Measurements from ENCODE around the gene SPRYD4. TPM values are rescaled to one million over a fixed set of nuclear protein-coding genes. Genes with fewer than 3 reads are reported as not detected.
"Not testable (repeated sequence)": the region's sequence is repeated elsewhere in the genome, so short reads cannot be mapped to it uniquely, and the experiment has no call there.

The SPRYD4 gene
- 1.3 TPM for polyA plus RNA-seq

DNA sequence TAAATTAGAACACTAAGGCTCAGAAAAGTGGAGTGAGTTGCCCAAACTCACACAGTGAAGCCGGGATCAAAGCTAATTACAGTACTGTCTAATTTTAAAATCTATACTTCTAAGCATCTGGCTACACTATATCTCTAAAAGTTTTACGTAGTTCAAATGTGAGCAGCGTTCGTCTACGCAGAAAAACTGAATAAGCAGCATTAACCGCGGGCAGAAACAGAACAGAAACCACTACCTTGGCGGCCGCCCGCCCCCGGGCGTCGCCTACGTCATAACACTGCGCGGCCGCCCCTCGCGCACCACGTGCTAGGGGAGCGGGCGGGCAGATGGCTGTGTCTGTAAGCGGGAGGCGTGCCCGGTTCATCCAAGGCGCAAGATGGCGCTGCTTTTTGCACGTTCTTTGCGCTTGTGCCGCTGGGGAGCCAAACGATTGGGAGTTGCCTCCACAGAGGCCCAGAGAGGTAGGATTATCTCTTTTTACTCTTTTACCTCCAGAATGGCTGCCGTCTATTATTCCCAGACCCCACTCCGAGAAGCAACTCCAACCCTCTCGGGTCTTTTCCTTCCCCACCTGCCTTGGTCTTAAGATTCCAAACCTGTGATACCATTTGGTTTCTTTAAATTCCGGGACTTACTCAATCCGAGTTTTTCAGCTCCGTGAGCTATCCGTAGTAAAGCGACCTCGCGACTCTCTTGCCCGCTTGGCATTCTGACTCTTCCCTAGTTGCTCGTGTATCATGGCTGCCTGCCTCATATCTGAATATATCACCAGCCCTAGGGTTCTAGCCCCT is at the start of gene SPRYD4:
TSS of gene SPRYD4 (plus strand) at position 363 of the 791 bp plus-strand sequence. CDS start at position 377, 14 bp downstream.
- no peaks in the 10 kb centered on the region for H3K36me3 Mint-ChIP-seq
- H3K9me3 Mint-ChIP-seq, result no peaks in the 10 kb centered on the region
- peak within 1 kb of the TSS; percentile 96 to 99 (median 98) for H3K4me3 Mint-ChIP-seq
- H3K27me3 Mint-ChIP-seq, result no peaks in the 10 kb centered on the region
- H3K27ac Mint-ChIP-seq, result peak within 1 kb of the TSS; percentile 90 to 98 (median 96)
- H3K4me1 Mint-ChIP-seq, result peaks cover 13 to 25% (median 23%) of the 10 kb centered on the region in 3 donors

DNA sequence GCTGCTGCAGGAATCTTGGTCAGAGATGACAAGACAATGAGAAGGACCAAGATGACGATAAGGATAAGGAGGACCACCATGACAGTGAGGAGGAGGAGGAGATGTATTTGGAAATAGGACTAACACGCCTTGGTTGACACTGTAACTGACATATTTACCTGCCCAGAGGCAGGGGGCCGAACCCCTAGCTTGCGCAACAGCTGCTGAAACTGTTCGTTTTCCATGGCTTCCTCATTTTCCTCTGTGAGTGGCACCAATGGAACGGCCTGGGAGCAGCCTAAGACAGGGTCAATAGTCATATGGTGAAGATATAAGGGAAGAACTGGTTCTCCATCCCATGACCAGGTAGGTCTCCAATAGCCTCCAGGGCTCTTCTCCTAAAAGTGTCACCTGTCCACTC is 48.0 kb upstream of the SPRYD4 start:
- no peak overlapping the region for H3K27ac Mint-ChIP-seq
- H3K36me3 Mint-ChIP-seq, result peaks cover 17% of the 10 kb centered on the region
- H3K27me3 Mint-ChIP-seq, result no peaks in the 10 kb centered on the region
- no peaks in the 10 kb centered on the region for H3K4me1 Mint-ChIP-seq
- no peaks in the 10 kb centered on the region for H3K9me3 Mint-ChIP-seq
- no peak overlapping the region for H3K4me3 Mint-ChIP-seq

DNA sequence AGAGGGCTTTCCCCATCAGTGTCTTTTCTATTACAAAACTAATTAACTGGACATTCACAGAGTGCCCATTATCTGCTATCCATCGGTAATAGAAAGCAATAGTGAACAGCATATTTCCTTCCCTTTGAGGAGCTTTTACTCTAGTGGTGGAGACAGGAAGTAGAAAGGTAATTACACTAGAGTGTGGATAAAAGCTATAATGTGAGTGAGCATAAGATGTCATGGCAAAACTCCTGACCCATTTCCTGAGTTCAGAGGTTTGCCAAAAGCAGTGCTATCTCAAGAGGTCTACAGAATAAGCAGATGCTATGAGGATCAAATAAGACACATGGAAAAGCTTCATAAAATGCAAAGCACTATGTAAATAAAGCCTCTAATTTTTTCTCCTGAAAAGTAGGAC is 43.2 kb upstream of the SPRYD4 start:
- peaks cover 0 to 1% (median 0%) of the 10 kb centered on the region in 3 donors for H3K4me1 Mint-ChIP-seq
- no peak overlapping the region for H3K4me3 Mint-ChIP-seq
- H3K9me3 Mint-ChIP-seq, result no peaks in the 10 kb centered on the region
- no peak overlapping the region for H3K27ac Mint-ChIP-seq
- no peaks in the 10 kb centered on the region for H3K27me3 Mint-ChIP-seq
- H3K36me3 Mint-ChIP-seq, result peaks cover 15% of the 10 kb centered on the region

DNA sequence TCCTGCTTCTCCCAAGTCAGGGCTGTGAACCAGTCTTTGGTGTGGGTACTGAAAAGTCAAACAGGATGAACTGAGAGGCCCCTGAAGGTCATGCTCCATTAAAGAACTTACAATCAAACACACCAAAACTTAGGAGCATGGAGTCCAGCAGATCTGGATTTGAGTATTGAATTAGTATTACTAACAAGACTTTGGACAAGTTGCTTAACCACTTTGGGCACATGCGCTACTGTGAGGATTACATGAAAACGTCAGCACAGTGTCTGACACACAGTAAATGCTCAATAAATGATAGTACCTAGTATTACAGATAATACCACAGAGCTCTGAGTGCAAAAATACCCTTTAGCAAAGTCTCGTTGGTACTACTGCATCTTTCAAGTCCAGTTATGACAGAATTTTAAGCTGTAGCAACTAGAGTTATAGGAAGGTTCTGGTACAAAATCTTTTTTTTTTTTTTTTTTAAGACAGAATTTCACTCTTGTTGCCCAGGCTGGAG is 42.4 kb upstream of the SPRYD4 start:
- Mint-ChIP-seq H3K27ac (peak overlapping the region in 1 of 3 donors; percentile 19), H3K4me3 (no peak overlapping the region), H3K4me1 (peaks cover 0 to 1% (median 0%) of the 10 kb centered on the region in 3 donors), H3K9me3 (no peaks in the 10 kb centered on the region), H3K36me3 (peaks cover 13% of the 10 kb centered on the region), H3K27me3 (no peaks in the 10 kb centered on the region)

DNA sequence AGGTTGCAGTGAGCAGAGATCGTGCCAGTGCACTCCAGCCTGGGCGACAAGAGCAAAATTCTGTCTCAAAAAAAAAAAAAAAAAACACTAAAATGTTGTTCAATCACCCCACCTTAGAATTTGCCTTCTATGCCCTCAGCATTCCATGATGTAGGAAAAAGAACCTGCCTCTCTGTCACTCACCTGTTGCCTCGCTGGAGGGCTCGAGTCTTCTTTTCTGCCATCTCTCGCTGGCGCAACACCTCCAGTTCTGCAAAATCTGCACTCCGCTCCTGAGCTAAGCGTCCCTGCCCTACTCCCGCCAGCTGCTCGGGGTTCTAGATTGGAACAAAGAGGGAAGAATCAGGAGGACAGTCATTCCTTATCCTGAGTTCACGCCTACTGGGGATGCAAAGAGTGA is 37.1 kb upstream of the SPRYD4 start:
- Mint-ChIP-seq H3K27ac (no peak overlapping the region), H3K4me1 (peaks cover 0 to 6% (median 0%) of the 10 kb centered on the region in 3 donors), H3K9me3 (no peaks in the 10 kb centered on the region), H3K36me3 (peaks cover 10% of the 10 kb centered on the region), H3K27me3 (no peaks in the 10 kb centered on the region), H3K4me3 (peak overlapping the region in 1 of 4 donors; percentile 73)

DNA sequence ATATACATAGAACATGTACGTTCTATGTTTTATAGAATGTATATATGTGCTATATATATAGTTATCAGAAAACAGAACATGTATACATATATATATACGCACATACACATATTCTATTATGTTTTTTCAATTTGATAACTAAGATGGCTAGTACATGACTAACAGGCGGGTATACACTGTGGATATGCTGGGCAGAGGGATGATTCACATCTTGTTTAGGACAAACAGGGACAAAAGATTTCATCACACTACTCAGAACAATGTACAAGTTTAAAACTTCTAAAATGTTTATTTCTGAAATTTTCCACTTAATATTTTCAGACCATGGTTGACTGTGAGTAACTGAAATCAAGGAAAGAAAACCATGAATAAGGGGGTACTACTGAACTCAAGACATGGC is 36.5 kb upstream of the SPRYD4 start:
- Mint-ChIP-seq H3K27me3 (no peaks in the 10 kb centered on the region), H3K4me1 (peaks cover 0 to 6% (median 0%) of the 10 kb centered on the region in 3 donors), H3K27ac (no peak overlapping the region), H3K36me3 (peaks cover 10% of the 10 kb centered on the region), H3K4me3 (no peak overlapping the region), H3K9me3 (no peaks in the 10 kb centered on the region)

DNA sequence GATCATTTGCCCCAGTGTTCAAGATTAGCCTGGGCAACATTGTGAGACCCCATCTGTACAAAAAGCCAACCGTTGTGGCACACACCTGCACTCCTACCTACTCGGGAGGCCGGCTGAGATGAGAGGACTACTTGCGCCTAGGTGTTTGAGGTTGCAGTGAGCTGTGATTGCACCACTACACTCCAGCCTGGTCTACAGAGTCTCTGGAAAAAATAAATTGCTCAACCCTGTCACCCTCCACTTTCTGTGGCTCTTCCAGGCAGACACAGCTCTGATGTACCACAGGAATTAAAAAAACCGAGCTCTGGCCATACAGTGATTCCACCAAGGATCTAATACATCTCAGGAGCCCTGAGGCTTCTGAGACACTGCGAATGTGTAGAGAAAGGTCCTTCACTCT is 33.5 kb upstream of the SPRYD4 start:
- Mint-ChIP-seq H3K36me3 (peaks cover 10% of the 10 kb centered on the region), H3K4me3 (no peak overlapping the region), H3K4me1 (peaks cover 0 to 8% (median 4%) of the 10 kb centered on the region in 3 donors), H3K27me3 (no peaks in the 10 kb centered on the region), H3K9me3 (no peaks in the 10 kb centered on the region), H3K27ac (no peak overlapping the region)

DNA sequence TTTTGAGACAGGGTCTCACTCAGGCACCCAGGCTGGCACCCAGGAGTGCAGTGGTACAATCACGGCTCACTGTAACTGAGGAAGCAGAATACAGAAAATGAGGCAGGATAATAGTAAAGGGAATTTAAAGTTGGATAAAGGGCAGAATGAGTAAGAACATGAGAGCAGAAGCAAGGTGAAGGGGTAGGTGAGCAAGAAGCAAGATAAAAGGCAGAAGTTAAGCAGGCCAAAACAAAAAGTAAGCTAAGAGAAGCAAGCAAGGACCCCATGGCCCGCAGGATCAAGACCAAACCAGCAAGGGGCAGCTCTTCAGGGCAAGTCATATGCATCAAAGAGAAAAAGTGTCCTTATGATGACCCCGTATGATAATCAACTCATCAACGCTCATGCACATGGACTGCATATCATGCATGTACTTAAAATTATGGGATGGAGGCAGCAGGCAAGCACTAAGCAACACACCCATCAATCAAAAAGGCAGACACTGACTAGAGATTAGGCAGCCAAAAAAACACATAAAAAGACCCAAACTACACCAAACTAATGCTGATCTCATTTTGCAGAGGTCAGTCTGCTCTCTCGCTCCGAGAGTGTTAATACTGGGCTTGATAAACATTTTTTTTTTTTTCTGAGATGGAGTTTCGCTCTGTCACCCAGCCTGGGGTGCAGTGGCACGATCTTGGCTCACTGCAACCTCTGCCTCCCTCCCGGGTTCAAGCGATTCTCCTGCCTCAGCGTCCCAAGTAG is 30.8 kb upstream of the SPRYD4 start:
- H3K4me3 Mint-ChIP-seq, result no peak overlapping the region
- peaks cover 8% of the 10 kb centered on the region for H3K36me3 Mint-ChIP-seq
- H3K9me3 Mint-ChIP-seq, result no peaks in the 10 kb centered on the region
- H3K27ac Mint-ChIP-seq, result peak overlapping the region in 2 of 3 donors; percentile 28 to 67
- peaks cover 5 to 6% (median 6%) of the 10 kb centered on the region in 3 donors for H3K4me1 Mint-ChIP-seq
- no peaks in the 10 kb centered on the region for H3K27me3 Mint-ChIP-seq

DNA sequence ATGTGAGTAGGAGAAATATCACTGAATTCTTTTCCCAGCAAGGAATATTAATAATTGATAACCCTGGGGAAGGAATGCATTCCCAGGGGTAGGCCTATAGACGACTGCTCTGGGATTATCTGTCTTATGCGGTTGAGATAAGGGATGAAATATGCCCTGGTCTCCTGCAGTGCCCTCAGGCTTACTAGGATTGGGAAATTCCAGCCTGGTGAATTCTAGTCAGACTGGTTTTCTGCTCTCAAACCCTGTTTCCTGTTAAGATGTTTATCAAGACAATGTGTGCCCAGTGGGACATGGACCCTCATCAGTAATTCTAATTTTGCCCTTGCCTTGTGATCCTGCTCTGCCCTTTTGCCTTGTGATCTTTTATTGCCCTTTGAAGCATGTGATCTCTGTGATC is 25.2 kb upstream of the SPRYD4 start:
- H3K9me3 Mint-ChIP-seq, H3K27ac Mint-ChIP-seq, H3K27me3 Mint-ChIP-seq, H3K4me3 Mint-ChIP-seq, H3K36me3 Mint-ChIP-seq: not testable (repeated sequence)
- peaks cover 12 to 22% (median 18%) of the 10 kb centered on the region in 3 donors for H3K4me1 Mint-ChIP-seq

DNA sequence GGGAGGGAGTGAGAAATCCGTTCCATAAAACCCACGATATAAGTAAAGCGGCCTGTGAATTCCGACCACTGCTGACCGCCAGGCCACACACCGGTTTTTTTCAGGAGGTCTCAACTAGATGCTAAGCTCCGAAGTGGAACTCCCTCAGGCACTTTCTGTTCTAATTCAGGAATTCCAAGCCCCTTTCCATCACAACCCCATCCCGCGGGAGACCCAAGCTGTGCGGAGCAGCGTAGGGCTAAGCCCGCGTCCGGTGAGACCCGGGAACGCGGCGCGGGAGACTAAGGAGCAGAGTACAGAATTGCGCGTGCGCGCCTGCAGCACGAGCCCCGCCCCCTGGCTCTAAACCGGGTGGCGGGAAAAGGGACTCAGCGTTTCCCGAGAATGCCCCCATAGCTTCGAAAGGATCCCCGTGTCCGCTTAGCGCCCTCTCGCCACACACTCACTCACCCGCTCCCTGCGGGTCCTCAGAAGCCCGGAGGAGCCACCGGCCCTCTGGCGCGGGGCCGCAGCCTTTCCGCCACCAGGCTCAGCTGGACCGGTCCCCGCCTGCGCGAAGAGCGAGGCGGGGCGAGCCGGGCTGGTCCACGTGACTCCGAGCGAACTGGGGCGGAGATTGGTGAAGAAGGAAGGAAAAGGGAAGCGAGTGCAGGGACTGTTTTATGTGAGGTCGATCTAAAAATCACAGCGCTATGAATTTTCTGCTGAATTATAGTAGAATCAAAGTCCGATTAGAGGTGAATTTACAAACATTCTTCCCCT is 19.3 kb upstream of the SPRYD4 start, which contains the start of gene TIMELESS:
TSS of gene TIMELESS (minus strand) at position 567 of the 762 bp plus-strand sequence. CDS start 15,256 bp downstream, outside the sequence.
- Mint-ChIP-seq H3K27ac (peak within 1 kb of the TSS; percentile 69 to 94 (median 94)), H3K9me3 (no peaks in the 10 kb centered on the region), H3K4me3 (peak within 1 kb of the TSS; percentile 90 to 99 (median 94)), H3K4me1 (peaks cover 21 to 26% (median 22%) of the 10 kb centered on the region in 3 donors), H3K27me3 (no peaks in the 10 kb centered on the region), H3K36me3 (peaks cover 2% of the 10 kb centered on the region)

DNA sequence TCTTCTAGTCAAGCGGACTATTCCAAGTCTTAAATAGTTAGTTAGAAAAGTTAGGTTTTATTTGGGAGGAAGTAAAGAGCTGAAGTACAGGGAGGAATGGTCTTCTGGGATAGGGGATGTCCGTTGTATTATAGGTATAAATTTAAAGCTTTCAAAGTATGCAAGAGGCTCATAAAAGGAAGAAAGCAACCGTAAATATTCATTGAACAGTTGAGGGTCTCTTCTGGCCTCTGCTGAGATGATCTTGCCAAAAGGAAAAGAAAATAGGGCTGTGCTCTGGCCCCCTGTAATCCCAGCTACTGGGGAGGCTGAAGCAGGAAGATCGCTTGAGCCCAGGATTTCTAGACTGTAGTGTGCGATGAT is 18.8 kb upstream of the SPRYD4 start:
- Mint-ChIP-seq H3K27ac (peak overlapping the region; percentile 69 to 94 (median 94)), H3K4me3 (peak overlapping the region; percentile 90 to 99 (median 94)), H3K27me3 (no peaks in the 10 kb centered on the region), H3K36me3 (no peaks in the 10 kb centered on the region), H3K9me3 (no peaks in the 10 kb centered on the region), H3K4me1 (peaks cover 17 to 22% (median 18%) of the 10 kb centered on the region in 3 donors)

DNA sequence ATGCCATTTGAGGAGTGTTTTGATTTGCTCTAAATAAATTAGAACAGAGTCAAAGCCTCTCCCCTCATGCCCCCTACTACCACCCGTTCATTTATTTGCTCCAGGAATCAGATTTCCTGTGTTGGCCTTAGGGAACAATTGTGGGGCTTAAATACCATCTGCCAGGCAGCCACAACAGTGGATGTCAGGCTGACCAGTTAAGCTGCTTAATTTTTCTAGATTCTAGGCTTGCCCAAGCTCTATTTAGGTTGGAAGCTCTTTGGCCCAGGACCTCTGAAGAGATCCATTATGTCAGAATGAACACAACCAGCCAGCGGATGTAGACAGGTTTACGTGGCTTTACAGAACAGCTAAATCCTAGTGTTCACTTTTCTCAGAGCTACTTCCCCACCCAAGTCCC is 18.1 kb upstream of the SPRYD4 start:
- peaks cover 14 to 19% (median 16%) of the 10 kb centered on the region in 3 donors for H3K4me1 Mint-ChIP-seq
- peak overlapping the region in 2 of 4 donors; percentile 93 to 99 for H3K4me3 Mint-ChIP-seq
- no peaks in the 10 kb centered on the region for H3K27me3 Mint-ChIP-seq
- no peaks in the 10 kb centered on the region for H3K9me3 Mint-ChIP-seq
- H3K36me3 Mint-ChIP-seq, result no peaks in the 10 kb centered on the region
- H3K27ac Mint-ChIP-seq, result peak overlapping the region in 2 of 3 donors; percentile 69 to 94

DNA sequence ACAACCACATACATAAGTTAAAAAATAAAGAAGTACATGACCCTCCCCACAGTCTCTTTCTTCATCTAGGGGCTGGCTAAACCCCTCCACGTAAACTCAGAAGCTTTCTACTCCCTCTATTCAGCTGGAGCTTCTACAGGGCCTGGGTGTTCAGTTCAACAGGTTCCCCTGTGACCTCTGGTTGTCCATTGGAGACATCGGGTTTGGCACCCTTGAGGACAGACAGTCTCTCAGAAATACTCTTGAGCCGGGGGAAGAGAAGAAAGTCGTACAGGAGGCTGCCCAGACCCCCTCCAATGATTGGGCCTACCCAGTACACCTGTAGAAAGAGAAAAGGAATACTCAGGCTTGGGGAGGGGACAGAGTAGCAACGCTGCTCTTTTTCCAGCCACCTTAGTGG is 17.2 kb upstream of the SPRYD4 start:
- Mint-ChIP-seq H3K4me3 (peak overlapping the region in 3 of 4 donors; percentile 61 to 67 (median 65)), H3K4me1 (peaks cover 14 to 19% (median 15%) of the 10 kb centered on the region in 3 donors), H3K36me3 (peaks cover 2% of the 10 kb centered on the region), H3K27me3 (no peaks in the 10 kb centered on the region), H3K9me3 (no peaks in the 10 kb centered on the region), H3K27ac (no peak overlapping the region)

DNA sequence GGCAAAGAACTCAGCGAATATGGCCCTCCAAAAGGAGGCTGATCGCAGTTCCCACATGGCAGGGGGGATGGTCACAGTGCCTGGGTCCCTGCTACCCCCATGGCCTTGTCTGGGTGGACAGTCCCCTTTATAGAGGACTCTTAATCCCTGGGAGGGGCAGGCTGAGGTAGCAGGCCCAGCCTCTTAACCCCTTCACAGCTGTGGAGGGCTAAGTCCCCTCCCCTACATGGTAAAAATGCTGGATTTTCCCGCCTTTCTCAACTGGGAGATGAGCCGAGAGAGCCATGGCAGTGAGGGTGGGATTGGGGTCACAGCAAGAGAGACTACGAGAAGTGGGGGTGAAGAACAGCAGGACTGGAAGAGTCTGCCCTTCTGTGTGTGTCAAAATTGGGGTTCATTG is 13.8 kb upstream of the SPRYD4 start, which contains the start of gene MIP:
TSS of gene MIP (minus strand) at position 101 of the 400 bp plus-strand sequence. CDS start at position 57, 44 bp downstream.
- H3K27me3 Mint-ChIP-seq, result no peaks in the 10 kb centered on the region
- H3K27ac Mint-ChIP-seq, result peak within 1 kb of the TSS in 1 of 3 donors; percentile 6
- peaks cover 2% of the 10 kb centered on the region for H3K36me3 Mint-ChIP-seq
- no peaks in the 10 kb centered on the region for H3K9me3 Mint-ChIP-seq
- H3K4me1 Mint-ChIP-seq, result peaks cover 4 to 7% (median 5%) of the 10 kb centered on the region in 3 donors
- peak within 1 kb of the TSS in 1 of 4 donors; percentile 20 for H3K4me3 Mint-ChIP-seq
